ENCODE data around the gene PRR16.

DNA sequence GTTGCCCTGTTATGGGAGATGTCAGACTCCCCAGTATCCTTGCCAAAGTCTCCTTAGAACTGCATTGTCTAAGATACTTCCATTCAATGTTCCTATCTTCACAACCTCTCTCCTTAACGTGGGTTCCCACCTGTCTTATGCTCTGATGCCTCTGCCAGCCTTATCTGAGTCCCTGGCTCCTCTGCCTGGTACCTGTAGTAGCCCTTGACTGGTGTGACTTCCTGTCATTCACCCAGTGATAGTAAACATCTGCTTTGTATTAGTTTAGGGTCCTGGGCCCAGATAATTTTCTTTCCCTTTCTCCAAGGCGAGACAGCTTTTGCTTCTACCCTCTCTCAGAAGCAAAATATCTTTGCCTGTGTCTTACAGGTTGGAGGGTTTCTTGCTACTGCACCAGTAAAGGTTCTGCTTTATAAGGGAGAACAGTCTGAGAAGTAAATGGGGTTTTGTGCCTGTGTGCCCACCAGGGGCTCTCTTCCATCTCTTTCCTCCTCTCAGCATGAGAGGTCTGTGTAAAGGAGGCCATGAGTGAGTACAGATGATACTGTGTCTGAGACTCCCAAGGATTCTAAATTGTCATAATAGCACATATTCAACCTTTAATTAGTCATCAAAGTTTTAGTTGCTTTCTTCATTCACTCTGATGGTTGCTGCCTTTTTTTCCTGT is 220.8 kb downstream of the PRR16 start:
- TF ChIP-seq, protein P1, sequence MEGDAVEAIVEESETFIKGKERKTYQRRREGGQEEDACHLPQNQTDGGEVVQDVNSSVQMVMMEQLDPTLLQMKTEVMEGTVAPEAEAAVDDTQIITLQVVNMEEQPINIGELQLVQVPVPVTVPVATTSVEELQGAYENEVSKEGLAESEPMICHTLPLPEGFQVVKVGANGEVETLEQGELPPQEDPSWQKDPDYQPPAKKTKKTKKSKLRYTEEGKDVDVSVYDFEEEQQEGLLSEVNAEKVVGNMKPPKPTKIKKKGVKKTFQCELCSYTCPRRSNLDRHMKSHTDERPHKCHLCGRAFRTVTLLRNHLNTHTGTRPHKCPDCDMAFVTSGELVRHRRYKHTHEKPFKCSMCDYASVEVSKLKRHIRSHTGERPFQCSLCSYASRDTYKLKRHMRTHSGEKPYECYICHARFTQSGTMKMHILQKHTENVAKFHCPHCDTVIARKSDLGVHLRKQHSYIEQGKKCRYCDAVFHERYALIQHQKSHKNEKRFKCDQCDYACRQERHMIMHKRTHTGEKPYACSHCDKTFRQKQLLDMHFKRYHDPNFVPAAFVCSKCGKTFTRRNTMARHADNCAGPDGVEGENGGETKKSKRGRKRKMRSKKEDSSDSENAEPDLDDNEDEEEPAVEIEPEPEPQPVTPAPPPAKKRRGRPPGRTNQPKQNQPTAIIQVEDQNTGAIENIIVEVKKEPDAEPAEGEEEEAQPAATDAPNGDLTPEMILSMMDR (IDR thresholded peaks at IDR 0.05), result no peak
- no peak for TF ChIP-seq POLR2A (IDR thresholded peaks at IDR 0.05)
